Measurements from ENCODE around the gene ARPC2.
A peak's percentile ranks its signal among the peaks of the same experiment; 100 is the strongest.

ARPC2 gene

GRCh38 chr2:218273908-218274249 lies 56.9 kb downstream of the ARPC2 start:
- no peak for DNase-seq (ENCODE audit: low read depth in 2 of 2)
- H3K4me3 ChIP-seq (replicated peaks in 1 of 2; ENCODE audit: low read depth in 2 of 2, low read length in 2 of 2), result no peak overlapping the region
- no peak for TF ChIP-seq CTCF (IDR thresholded peaks at IDR 0.05; ENCODE audit: low read depth, low read length)

- no peak overlapping the region for H3K4me3 ChIP-seq (replicated peaks in 1 of 2; ENCODE audit: low read depth in 2 of 2, low read length in 2 of 2)
- TF ChIP-seq CTCF (IDR thresholded peaks at IDR 0.05; ENCODE audit: low read depth, low read length), result no peak
- DNase-seq (ENCODE audit: low read depth in 2 of 2), result no peak
Measured at GRCh38 chr2:218274586-218274985, 57.6 kb downstream of the ARPC2 start.

- DNase-seq (ENCODE audit: low read depth in 2 of 2), result no peak
- TF ChIP-seq CTCF (IDR thresholded peaks at IDR 0.05; ENCODE audit: low read depth, low read length), result no peak
Measured at GRCh38 chr2:218275371-218276072, 58.5 kb downstream of the ARPC2 start.

GRCh38 chr2:218276986-218277755 lies 60.2 kb downstream of the ARPC2 start:
- no peak overlapping the region for H3K4me3 ChIP-seq (replicated peaks in 1 of 2; ENCODE audit: low read depth in 2 of 2, low read length in 2 of 2)
- peak; percentile 4 for TF ChIP-seq CTCF (IDR thresholded peaks at IDR 0.05; ENCODE audit: low read depth, low read length)
- DNase-seq (ENCODE audit: low read depth in 2 of 2), result no peak

More at GRCh38 chr2:218275371-218276072, 58.5 kb downstream of the ARPC2 start:
- H3K4me3 ChIP-seq (replicated peaks in 1 of 2; ENCODE audit: low read depth in 2 of 2, low read length in 2 of 2), result no peak overlapping the region

GRCh38 chr2:218277921-218278320 lies 60.9 kb downstream of the ARPC2 start:
- DNase-seq (ENCODE audit: low read depth in 2 of 2), result no peak
- no peak for TF ChIP-seq CTCF (IDR thresholded peaks at IDR 0.05; ENCODE audit: low read depth, low read length)
- H3K4me3 ChIP-seq (replicated peaks in 1 of 2; ENCODE audit: low read depth in 2 of 2, low read length in 2 of 2), result no peak overlapping the region

- DNase-seq (ENCODE audit: low read depth in 2 of 2), result no peak
- TF ChIP-seq CTCF (IDR thresholded peaks at IDR 0.05; ENCODE audit: low read depth, low read length), result no peak
- no peak overlapping the region for H3K4me3 ChIP-seq (replicated peaks in 1 of 2; ENCODE audit: low read depth in 2 of 2, low read length in 2 of 2)
Measured at GRCh38 chr2:218278531-218279360, 61.8 kb downstream of the ARPC2 start.

All from cardiac fibroblast (primary cell).